ENCODE results near the gene OVAAL.

DNA sequence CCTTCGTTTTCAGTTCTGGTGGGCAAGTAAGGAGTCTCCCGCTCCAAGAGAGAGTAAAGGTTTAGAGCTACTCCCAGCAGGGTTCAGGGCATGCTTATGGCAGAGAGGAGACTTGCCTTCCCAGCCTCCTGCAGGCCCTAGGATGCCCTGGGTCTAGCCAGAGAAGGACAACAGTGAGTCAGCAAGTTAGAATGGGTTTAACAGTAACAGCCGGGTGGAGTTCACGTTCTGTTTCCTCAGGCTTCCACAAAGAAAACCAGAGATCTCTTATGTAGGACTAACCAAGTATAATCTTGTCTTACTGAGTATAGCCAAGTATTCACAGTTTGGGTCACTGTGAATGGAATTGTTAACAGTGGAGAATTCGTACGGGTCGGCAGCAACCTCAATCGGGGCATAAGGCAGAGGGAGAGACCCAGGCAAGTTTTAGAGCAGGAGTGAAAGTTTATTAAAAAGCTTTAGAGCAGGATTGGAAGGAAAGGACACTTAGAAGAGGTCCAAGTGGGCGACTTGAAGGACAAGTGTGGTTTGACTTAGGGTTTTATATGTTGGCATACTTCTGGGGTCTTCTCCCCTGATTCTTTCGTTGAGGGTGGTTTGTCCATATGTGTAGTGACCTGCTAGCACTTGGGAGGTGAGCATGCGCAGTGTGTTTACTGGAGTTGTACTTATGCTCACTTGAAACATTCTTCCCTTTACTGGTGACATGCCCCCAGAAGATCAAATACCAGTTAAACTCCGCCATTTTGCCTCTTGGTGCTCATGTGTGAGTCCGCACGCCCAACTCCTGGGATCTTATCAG, 4.5 kb downstream of the OVAAL start:
- TF ChIP-seq, protein P1, sequence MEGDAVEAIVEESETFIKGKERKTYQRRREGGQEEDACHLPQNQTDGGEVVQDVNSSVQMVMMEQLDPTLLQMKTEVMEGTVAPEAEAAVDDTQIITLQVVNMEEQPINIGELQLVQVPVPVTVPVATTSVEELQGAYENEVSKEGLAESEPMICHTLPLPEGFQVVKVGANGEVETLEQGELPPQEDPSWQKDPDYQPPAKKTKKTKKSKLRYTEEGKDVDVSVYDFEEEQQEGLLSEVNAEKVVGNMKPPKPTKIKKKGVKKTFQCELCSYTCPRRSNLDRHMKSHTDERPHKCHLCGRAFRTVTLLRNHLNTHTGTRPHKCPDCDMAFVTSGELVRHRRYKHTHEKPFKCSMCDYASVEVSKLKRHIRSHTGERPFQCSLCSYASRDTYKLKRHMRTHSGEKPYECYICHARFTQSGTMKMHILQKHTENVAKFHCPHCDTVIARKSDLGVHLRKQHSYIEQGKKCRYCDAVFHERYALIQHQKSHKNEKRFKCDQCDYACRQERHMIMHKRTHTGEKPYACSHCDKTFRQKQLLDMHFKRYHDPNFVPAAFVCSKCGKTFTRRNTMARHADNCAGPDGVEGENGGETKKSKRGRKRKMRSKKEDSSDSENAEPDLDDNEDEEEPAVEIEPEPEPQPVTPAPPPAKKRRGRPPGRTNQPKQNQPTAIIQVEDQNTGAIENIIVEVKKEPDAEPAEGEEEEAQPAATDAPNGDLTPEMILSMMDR (conservative IDR thresholded peaks at IDR 0.05 in 1 of 2, IDR thresholded peaks at IDR 0.05 in 1 of 2; ENCODE audit: extremely low read depth in 1 of 2, insufficient read depth in 1 of 2, low read depth in 1 of 2, low read length in 2 of 2): no peak
- TF ChIP-seq EZH2 (IDR thresholded peaks at IDR 0.05; ENCODE audit: borderline replicate concordance, low read length): no peak

All from mammary epithelial cell (primary cell).